ENCODE data around the gene PHACTR3.

Gene PHACTR3

GRCh38 chr20:59664421-59664941 is 60.1 kb downstream of the PHACTR3 start:
- no peak overlapping the region for H3K4me3 ChIP-seq (ENCODE audit: low read depth, low read length)
- TF ChIP-seq CTCF (IDR thresholded peaks at IDR 0.05; ENCODE audit: low read depth, low read length, missing control alignments): no peak
- DNase-seq (ENCODE audit: low read depth): no peak
- in situ Hi-C loops (cut with HindIII; ENCODE audit: low sequenced_read_pairs): no loop called here

GRCh38 chr20:59665656-59666555 is 61.6 kb downstream of the PHACTR3 start:
- no peak overlapping the region for H3K4me3 ChIP-seq (ENCODE audit: low read depth, low read length)
- in situ Hi-C loops (cut with HindIII; ENCODE audit: low sequenced_read_pairs): no loop called here
- no peak for TF ChIP-seq CTCF (IDR thresholded peaks at IDR 0.05; ENCODE audit: low read depth, low read length, missing control alignments)
- no peak for DNase-seq (ENCODE audit: low read depth)

DNA sequence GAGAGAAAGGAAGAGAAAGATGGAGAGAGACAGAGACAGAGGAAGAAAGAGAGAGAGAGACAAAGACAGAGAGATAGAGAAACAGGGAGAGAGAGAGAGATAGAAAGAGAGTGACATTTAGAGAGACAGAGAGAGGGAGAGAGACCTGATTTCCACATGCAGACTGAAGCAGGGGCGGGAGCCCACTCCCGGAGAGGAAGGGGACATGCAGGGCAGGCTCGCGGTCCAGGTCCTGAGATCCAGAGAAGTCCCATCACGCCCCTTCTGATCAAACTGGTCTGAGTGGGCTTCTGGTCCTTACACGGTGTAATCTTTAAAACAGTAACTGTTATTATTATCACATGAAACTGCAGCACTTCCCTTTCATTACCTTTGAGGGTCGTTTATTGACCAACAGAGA is 62.2 kb downstream of the PHACTR3 start:
- DNase-seq (ENCODE audit: low read depth): no peak
- no peak for TF ChIP-seq CTCF (IDR thresholded peaks at IDR 0.05; ENCODE audit: low read depth, low read length, missing control alignments)
- in situ Hi-C loops (cut with HindIII; ENCODE audit: low sequenced_read_pairs): no loop called here

DNA sequence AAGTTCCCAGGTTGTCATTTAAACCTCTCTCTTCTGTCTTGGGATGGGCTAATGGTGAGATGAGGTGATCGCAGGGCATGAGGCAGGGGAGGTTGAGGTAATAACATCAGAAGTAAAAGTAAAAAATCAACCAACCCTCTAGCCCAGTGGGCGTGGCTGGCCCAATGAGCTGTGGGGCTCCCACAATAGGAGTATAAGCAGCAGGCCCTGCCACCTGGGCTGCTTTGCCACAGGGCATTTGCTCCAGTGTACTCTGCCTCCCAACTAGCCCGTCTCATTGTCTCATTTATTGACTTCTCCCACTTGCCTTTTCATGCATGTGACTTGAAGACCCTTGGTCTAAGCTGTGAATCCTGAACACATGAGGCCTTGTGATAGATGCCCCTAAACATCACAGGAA is 62.8 kb downstream of the PHACTR3 start:
- in situ Hi-C loops (cut with HindIII; ENCODE audit: low sequenced_read_pairs): no loop called here
- DNase-seq (ENCODE audit: low read depth): no peak
- H3K4me3 ChIP-seq (ENCODE audit: low read depth, low read length): no peak overlapping the region
- TF ChIP-seq CTCF (IDR thresholded peaks at IDR 0.05; ENCODE audit: low read depth, low read length, missing control alignments): no peak

More for the DNA sequence above, 62.2 kb downstream of the PHACTR3 start:
- H3K4me3 ChIP-seq (ENCODE audit: low read depth, low read length): no peak overlapping the region

DNA sequence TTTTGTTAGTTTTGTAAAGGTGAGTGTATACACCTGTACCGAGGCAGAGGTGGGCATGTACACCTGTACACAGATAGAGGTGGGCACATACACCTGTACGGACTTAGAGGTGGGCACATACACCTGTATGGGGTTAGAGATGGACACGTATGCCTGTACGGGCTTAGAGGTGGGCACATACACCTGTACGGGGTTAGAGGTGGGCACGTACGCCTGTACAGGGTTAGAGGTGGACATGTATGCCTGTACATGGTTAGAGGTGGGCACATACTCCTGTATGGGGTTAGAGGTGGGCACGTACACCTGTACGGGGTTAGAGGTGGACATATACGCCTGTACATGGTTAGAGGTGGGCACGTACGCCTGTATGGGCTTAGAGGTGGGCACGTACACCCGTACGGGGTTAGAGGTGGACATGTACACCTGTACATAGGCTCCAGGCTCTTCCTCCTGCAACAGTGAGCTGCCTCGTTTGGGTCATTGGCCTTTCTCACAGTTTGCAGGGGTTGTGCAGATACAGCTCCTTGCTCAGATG is 63.7 kb downstream of the PHACTR3 start:
- no peak for DNase-seq (ENCODE audit: low read depth)
- in situ Hi-C loops (cut with HindIII; ENCODE audit: low sequenced_read_pairs): no loop called here

More for the DNA sequence above, 63.7 kb downstream of the PHACTR3 start:
- no peak overlapping the region for H3K4me3 ChIP-seq (ENCODE audit: low read depth, low read length)
- no peak for TF ChIP-seq CTCF (IDR thresholded peaks at IDR 0.05; ENCODE audit: low read depth, low read length, missing control alignments)
